Pancreas (tissue), 10 donors: ENCODE data around the gene TSPAN8. TPM values are rescaled to one million over a fixed set of nuclear protein-coding genes. Genes with fewer than 3 reads are reported as not detected.

Experiments
- ATAC-seq, 4 donors: fragments of 200-7000 bp; cut with Tn5 transposase; one replicate each; pipeline versions ENCODE4 v1.8.0 to v1.9.1; 2020; ENCODE audit warnings: mild to moderate bottlenecking in 4 of 4, moderate library complexity in 4 of 4
- DNase-seq, 6 donors: peaks; one replicate each; pipeline ENCODE4 v3.0.0-alpha.2; 2020
- FAIRE-seq: peaks from 2 replicates; lab custom pipeline; 2012; peaks lifted over from hg19 to GRCh38; lab: Jason Lieb, UNC
- H3K27ac ChIP-seq, 4 donors: fragments of 200-600 bp; sonication (generic); 1 replicate in 3 of 4; 2 replicates in 1 of 4; pipeline versions ENCODE4 v1.5.0 to v1.8.0; 2020
- H3K27me3 ChIP-seq, 4 donors: fragments of 200-600 bp; one replicate each; pipeline ENCODE4 v1.8.0; 2021
- H3K36me3 ChIP-seq, 3 donors: fragments of 200-600 bp; sonication (generic) in 1 of 3; one replicate each; pipeline versions ENCODE4 v1.5.0 to v1.8.0; 2020 to 2021
- H3K4me1 ChIP-seq, 3 donors: fragments of 200-600 bp; one replicate each; pipeline ENCODE4 v1.8.0; 2021
- H3K4me3 ChIP-seq, 4 donors: fragments of 200-600 bp; sonication (generic) in 2 of 4; one replicate each; pipeline versions ENCODE4 v1.5.0 to v1.8.0; 2020 to 2021
- H3K9me3 ChIP-seq, 4 donors: fragments of 200-600 bp; one replicate each; pipeline ENCODE4 v1.8.0; 2021
- CTCF ChIP-seq, 4 donors: fragments of 200-600 bp; sonication (generic) in 3 of 4; IDR thresholded peaks; one replicate each; pipeline versions ENCODE4 v1.5.0 to v1.8.0; 2021; ENCODE audit warnings: antibody characterized with exemption in 4 of 4
- WGBS, 2 donors: extraction: QIAGEN DNeasy Blood & Tissue Kit; methylation state at CpG; one replicate each; pipeline ENCODE4 v1.1.7; 2013; 5-methylcytosine and 5-hydroxymethylcytosine counted together
- intact Hi-C, 3 donors: fragments of 100-400 bp; cut with DNase I; formaldehyde crosslinking; loops; one replicate each; pipeline versions ENCODE4 v1.11.1 to v1.14.2; 2022
- polyA plus RNA-seq, 2 donors: library from polyadenylated mRNA; stranded (reverse); fragments of 200-250 nt; gene quantifications; one replicate each; pipeline ENCODE4 v1.2.3, GENCODE V29; 2013
- total RNA-seq, 6 donors: library from RNA; stranded (reverse); fragmentation: NEBNext Ultra II Directional in 4 of 6; extraction: Animal tissue kit (Norgen Biotek cat#: 25700) in 4 of 6; gene quantifications; one replicate each; pipeline versions ENCODE4 v1.2.1 to v1.2.4, GENCODE V29; 2021 to 2023
- donor health status: healthy with polysubstance abuse.
- donor health status: DM: no; HTN: no; CAD: no; lungs with moderate emphysema.
- donor health status: DM: no; HTN: no; CAD: no.
- donor health status: control.
- donor health status: control.
- donor health status: Bipolar disorder and iron deficiency.
- donor health status: DM: yes; HTN: yes; CAD: no.
- donor health status: DM: no; HTN: no; CAD: no.
- donor health status: DM: no; HTN: no; CAD: no.
- donor health status: DM: yes; HTN: yes; CAD: no.

Gene TSPAN8
- 10 to 100 TPM; 21.8 to 90.3 (median 25.8) TPM for total RNA-seq
- 10 to 100 TPM; 38.2 to 95.9 TPM for polyA plus RNA-seq

- FAIRE-seq (peak; percentile 39), ATAC-seq (peak in 3 of 4 donors; percentile 43 to 64 (median 57)), DNase-seq (peak in 1 of 6 donors; percentile 38)
- peak within 1 kb of the TSS in 3 of 4 donors; percentile 14 to 27 (median 23) for H3K4me3 ChIP-seq
- H3K36me3 ChIP-seq, result no peaks in the 10 kb centered on the region
- H3K4me1 ChIP-seq, result peaks cover 0 to 58% (median 43%) of the 10 kb centered on the region in 3 donors
- TF ChIP-seq CTCF (IDR thresholded peaks at IDR 0.05), result no peak
- H3K9me3 ChIP-seq, result peaks cover 0 to 3% (median 0%) of the 10 kb centered on the region in 4 donors
- peak within 1 kb of the TSS; percentile 8 to 77 (median 46) for H3K27ac ChIP-seq
- intact Hi-C loops, result no loop called here
- 21 to 33% methylated on average over 7 of the region's 7 CpGs for WGBS, 2 donors
- no peaks in the 10 kb centered on the region for H3K27me3 ChIP-seq
Observed at GRCh38 chr12:71157601-71158233, at the start of gene TSPAN8. TSS of gene TSPAN8 (minus strand) at chr12:71157999. CDS start at chr12:71157678, 321 bp downstream.

GRCh38 chr12:71201136-71201679 lies 43.4 kb upstream of the TSPAN8 start:
- FAIRE-seq, result no peak
- no peak overlapping the region for H3K4me3 ChIP-seq

GRCh38 chr12:71200706-71201105 lies 42.9 kb upstream of the TSPAN8 start:
- FAIRE-seq (no peak), DNase-seq (no peak), ATAC-seq (no peak)
- WGBS, 2 donors, result 88 to 91% methylated on average over 2 of the region's 2 CpGs
- H3K36me3 ChIP-seq, result no peaks in the 10 kb centered on the region
- intact Hi-C loops, result no loop called here
- H3K4me3 ChIP-seq, result no peak overlapping the region
- no peaks in the 10 kb centered on the region for H3K4me1 ChIP-seq
- no peaks in the 10 kb centered on the region for H3K27me3 ChIP-seq
- H3K9me3 ChIP-seq, result no peaks in the 10 kb centered on the region
- H3K27ac ChIP-seq, result no peak overlapping the region
- TF ChIP-seq CTCF (IDR thresholded peaks at IDR 0.05), result no peak

More at GRCh38 chr12:71201136-71201679, 43.4 kb upstream of the TSPAN8 start:
- H3K27ac ChIP-seq, result no peak overlapping the region
- H3K4me1 ChIP-seq, result no peaks in the 10 kb centered on the region
- no peaks in the 10 kb centered on the region for H3K36me3 ChIP-seq
- no peak for TF ChIP-seq CTCF (IDR thresholded peaks at IDR 0.05)
- DNase-seq (no peak), ATAC-seq (no peak)
- no peaks in the 10 kb centered on the region for H3K27me3 ChIP-seq
- WGBS, 2 donors, result 95 to 97% methylated on average over 1 of the region's 1 CpG
- intact Hi-C loops, result no loop called here
- no peaks in the 10 kb centered on the region for H3K9me3 ChIP-seq

- intact Hi-C loops, result no loop called here
- Histone ChIP-seq H3K27ac (no peak overlapping the region), H3K4me1 (peaks cover 0 to 6% (median 2%) of the 10 kb centered on the region in 3 donors), H3K27me3 (no peaks in the 10 kb centered on the region), H3K36me3 (no peaks in the 10 kb centered on the region), H3K4me3 (no peak overlapping the region), H3K9me3 (no peaks in the 10 kb centered on the region)
- FAIRE-seq (no peak), DNase-seq (no peak), ATAC-seq (no peak)
- no peak for TF ChIP-seq CTCF (IDR thresholded peaks at IDR 0.05)
Observed at GRCh38 chr12:71197460-71197859, 39.7 kb upstream of the TSPAN8 start.
